ENCODE data around the gene CCDC175.

The CCDC175 gene

DNA sequence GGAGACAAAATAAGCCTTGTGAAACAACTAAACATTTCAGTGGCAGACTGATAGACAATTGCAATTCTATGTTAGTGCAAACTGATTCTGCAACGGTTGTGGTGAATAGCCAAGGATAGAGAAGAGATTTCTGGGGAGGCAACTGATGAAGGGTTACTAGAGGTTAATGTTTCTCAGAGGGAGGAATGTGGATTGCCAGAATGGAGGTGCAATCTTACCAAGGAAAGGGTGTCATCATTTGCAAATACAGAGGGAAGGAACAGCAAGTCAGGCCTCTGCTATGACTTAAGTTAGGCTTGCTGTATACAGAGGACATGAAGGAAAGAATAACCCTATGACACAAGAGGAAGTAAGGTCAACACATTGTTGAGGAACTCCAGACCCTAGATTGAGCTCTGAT lies 35.8 kb downstream of the CCDC175 start:
- no peak for DNase-seq (ENCODE audit: low read depth, low spot score)

DNA sequence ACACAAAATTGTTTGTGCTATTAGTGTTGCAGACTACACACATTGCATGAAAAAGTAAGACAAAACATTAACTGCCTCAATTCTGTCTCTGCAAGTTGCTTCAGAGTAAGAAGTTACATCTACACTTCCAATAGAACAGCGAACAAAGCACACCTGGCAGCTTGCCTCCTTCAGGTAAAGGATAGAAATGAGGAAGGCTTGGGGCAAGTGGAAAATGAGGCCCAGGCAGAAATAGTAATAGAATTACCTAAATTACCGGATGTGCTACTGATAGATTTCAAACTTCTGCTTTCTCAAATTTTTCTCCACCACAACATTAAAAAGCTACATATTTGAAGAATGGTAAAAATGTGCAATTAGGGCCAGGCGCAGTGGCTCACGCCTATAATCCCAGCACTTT lies 37.7 kb downstream of the CCDC175 start:
- no peak for DNase-seq (ENCODE audit: low read depth, low spot score)

DNA sequence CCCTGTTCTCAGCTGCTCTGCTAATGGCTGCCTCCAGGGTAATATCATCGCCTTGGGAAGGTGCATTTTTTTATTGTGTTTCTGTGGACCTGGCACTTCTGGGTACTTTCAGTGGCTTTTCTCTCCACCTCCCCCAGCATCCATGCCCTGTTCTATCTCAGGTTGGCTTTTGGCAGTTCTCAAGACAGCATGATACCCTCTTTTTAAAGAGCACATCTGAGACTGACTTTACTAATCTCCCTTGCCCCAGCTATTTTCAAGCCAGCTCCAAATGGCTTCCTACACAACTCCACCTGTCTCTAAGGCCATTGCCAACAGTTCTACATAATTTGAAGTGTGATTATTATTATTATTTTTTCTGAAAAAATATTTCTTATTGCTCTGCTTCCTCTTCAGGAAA lies 39.1 kb downstream of the CCDC175 start:
- DNase-seq (ENCODE audit: low read depth, low spot score): no peak

DNA sequence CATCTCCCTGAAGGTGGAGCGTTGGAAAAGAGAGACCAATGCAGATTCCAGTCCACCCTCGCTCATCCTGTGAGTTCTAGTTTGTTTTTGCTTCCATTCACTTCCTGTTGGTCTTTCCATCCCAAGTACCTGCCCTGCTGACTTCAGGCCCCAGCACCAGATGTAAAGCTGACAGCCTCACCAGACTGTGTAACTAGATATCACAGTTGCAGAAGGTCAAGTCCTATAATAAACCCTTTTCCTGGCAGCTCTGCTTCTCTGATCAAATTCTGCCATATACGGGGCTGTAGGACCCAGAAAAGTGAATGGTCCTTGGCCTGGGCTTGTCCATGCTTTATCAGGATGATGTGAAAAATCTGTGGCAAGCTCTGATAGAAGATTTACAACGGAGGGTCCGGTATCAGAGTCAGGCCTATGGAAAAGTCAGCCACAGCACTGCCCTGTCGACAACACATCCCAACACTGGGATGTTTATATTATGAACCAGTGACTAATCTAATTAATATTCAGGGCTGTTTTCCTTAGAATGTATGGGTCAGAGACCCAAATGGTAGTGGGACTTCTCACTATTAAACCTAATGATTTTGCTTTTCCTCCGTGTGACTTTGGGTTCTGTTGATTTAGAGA lies 42.1 kb downstream of the CCDC175 start:
- DNase-seq (ENCODE audit: low read depth, low spot score): no peak

DNA sequence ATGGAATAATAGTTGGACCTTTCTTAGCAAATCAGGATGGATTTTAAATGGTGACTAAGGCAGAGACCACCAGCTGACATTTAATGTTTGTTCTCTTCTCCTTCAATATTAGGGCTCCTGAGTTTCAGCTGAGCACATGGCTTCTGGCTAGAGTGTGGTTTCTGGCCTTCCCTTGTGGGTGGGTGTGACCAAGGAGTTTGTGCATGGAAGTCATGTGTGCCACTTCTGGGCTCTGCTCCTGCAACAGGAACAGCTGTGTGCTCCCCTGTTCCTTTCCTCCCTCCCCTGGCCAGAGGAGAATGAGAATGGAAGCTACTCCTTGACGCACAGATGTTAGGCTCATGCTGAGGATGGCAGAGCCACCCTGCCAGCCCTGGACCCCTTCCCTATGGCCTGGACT lies 44.2 kb downstream of the CCDC175 start:
- DNase-seq (ENCODE audit: low read depth, low spot score): no peak

DNA sequence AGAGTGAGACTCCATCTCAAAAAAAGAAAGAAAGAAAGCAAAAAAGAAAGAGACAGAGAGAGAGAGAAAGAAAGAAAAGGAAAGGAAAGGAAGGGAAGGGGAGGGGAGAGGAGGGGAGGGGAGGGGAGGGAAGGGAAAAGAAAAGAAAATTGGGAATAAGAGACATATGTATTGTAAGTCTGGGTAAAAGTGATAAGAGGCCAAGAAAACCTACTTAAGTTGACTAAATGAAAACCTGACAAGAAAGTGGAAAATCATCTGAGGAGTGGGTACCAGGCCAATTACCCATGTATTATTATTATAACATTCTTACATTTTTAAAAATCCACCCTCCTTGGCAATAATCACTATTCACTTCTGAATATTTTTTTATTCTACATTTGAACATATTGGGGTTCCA lies 46.3 kb downstream of the CCDC175 start:
- DNase-seq (ENCODE audit: low read depth, low spot score): no peak

DNA sequence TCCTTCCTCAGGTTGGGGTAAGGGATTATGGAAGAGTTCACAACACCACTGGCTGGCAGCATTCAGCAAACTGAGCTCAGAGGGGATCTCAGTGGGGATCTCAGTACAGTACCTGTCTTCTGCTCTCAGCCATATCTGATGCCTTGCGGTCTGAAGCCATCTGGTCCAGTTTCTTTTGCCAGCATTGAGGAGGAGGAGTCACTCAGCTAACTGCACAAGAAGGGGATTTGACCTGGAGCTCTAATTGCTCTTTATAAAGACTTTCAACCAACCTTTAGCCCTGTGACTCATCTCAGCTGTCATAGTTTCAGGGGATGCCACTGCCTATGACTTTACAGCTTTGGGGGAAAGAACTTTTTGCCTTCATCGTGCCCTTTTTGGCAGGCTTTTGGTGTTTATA lies 47.4 kb downstream of the CCDC175 start:
- no peak for DNase-seq (ENCODE audit: low read depth, low spot score)

DNA sequence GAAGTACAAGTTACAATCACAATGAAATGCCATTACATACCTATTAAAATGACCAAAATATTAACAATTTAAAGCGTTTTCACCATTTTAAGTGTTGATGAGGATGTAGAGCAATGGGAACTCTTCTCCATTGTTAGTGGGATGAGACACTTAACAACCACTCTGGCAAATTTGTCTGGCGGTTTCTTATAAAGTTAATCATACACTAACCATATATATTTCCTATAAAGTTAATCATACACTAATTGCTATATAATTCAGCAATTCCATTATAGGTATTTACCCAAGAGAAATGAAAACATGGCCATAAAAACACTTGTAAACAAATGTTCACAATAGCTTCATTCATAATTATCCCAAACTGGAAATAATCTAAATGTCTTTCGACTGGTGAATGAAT lies 56.4 kb downstream of the CCDC175 start:
- DNase-seq (ENCODE audit: low read depth, low spot score): no peak

DNA sequence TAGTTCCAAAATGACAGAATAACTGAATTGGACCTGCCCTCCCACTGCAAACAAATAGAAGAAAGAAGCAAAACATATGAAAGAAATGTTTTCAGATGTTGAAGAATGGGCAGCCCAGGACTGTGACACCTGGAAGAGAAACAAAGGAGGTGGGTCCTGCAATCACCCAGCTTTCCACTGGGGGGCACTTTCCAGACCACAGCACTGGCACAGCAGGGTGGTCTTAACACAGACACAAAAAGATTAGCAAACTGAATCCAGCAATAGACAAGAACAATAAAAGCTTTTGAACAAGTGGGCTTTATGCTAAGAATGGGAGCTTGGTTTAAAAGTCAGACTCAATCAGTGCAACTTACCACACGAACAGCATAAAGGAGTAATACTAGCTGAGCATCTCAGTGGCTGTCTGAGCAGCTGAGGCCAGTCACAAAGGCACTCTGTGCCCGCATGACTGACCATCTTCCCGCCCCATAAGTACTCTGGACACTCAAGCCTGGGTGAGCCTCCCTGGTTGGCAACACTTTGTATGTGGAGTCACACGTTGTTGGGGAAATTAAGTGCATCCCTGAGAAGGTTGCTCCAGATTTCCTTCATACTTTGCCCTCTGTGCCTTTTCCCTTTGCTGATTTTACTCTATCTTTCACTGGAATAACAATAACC lies 64.6 kb downstream of the CCDC175 start:
- no peak for DNase-seq (ENCODE audit: low read depth, low spot score)

DNA sequence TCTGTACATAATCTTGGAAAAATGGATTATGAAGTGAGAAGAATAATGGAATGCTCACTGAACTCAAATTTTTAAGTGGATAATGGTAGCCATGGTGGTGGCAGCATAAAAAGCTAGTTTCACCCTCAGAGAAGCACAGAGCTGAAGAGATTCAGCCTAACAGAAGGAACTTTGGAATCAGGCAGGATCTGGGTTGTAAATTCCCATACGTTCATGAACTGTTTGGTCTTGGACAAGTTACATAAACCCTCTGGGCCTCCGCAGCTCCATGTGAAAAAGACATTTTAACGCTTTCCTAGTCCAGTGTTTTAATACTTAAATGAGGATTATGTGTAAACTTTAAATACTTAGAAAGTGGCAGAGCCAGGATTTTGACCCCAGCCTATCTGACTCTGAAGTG lies 65.6 kb downstream of the CCDC175 start:
- DNase-seq (ENCODE audit: low read depth, low spot score): no peak

DNA sequence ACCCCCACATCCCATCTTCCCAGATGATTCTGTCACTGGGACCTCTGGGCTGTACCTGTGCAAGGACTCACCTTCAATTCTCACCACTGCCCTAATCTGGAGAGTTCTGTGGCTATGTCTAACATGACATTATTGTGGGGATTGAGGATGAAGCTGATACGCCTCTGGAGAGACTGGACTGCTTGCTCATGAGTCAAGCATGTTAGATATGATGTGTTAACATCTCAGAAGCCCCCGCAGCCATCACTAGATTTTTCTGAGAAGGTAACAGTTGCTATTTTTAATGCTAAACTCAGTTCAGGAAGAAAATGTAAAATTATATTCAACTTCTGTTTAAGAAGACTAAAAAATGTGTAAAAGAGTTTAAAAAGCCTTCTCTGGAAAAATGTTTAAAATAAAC lies 66.6 kb downstream of the CCDC175 start:
- DNase-seq (ENCODE audit: low read depth, low spot score): no peak

DNA sequence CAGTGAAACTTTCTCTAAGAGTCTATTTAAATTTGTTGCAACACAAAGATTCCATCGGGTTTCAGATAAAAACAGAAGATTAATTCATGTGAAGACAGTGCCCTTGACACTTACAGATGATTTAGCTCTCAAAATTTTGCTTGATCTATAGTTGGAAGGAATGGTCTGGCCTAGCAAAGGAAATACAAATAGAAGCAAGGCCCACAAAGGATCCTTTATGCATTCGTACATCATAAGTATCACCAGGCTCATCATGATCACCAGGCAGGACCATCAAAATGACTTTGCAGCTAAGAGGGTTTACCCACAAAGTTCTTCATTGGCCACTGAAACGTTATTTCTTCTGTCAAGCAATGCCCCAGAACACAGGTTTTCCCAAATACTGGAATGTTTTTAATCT lies 67.5 kb downstream of the CCDC175 start:
- no peak for DNase-seq (ENCODE audit: low read depth, low spot score)

DNA sequence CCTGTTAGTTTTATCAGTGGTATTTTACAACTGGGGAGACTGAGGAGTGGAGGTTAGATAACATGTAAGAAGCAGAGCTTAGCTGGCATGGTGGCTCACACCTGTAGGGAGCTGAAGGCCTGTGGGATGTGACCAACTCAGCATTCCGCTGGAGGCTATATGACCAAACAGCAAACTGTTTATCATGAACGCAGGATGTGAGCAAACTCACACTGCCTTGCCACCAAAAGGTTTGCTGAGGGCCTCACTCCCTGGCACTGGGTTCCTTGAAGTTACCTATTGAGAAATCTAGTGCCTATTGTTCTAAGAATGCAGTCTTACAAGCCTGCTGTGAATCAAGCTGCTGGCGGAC lies 68.9 kb downstream of the CCDC175 start:
- no peak for DNase-seq (ENCODE audit: low read depth, low spot score)

DNA sequence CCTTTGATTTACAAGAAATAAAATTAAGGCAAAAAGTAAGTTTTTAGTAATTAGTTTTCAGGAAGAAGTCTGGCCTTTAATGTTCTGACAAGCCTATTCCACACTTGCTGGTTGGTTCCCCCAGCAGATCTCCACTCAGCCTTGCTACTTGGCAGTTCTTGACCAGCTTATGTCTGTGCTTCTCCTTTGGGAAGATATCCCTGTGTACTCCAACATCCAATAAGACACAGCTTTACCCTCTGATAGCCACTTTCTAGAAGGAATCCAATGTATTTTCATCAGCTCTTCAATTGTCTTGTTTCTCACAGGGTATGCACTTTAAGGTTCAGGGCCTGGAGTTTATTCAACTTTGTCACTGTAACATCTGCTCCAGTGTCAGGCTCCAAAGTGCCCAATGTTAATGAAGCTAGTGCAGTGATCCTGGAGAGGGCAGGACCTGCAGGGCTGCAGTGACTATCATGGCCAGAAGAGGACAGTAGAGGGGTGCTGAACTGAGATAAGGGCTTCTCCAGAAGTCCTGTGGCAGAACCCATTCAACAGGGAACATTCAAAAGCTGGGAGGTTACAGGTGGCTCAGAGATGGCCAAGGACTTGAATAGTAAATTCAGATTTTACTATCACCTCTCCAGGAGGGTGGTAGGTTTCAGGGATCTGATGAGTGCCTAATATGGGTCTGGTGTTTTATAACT lies 69.4 kb downstream of the CCDC175 start:
- peak; percentile 6 for DNase-seq (ENCODE audit: low read depth, low spot score)

DNA sequence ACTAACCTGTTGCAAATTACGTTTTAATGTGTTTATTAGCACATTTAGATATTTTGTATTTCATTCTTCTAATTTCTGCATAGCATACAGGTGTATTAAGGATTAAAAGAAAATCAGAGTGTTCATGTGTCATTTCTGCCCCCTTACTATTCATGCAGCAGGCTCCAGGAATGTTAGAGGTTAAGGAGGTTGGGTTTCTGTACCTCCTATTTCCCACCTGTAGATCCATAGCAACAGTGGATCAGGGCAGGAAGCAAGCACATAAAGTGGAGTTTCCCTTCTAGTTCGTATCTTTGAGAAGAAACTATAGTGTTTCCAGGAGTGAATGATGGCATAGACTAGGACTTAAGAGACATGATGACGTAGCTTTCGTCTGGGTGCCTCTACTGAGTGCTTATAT lies 73.4 kb downstream of the CCDC175 start:
- no peak for DNase-seq (ENCODE audit: low read depth, low spot score)

DNA sequence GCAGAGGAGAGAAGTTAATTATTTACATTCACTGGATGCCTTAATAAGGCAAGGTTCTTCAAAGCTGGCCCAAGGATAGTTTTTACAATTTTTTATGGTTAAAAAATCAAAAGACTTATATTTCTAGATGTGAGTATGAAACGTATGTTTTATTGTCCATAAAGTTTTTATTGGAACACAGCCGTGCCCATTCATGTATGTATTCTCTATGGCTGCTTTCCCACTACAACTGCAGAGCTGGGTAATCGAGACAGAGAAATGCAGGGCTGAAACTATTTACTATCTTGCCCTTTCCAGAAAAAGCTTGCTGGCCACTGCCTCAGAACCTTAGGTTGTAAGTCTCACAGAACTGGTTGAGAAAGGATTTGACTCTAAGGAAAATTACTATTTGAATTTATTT lies 75.9 kb downstream of the CCDC175 start:
- no peak for DNase-seq (ENCODE audit: low read depth, low spot score)

DNA sequence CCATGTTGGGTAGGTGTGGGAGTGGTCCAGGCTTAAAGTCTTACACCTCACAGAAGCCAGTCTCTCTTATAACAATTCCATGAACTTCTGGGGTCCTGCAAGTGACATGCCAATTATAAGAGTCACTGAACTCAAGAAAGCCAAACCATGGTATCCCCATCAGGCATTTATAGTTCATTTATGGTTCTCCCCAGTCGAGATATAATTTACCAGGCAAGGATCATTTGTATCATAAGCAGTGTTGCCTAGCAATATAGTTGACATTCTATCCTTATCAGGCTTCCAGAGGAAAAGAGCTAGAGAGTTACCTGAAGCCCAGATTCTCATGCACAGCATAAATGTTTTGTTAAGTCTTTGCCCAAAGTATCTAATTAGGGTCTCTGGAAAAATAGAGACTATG lies 84.2 kb downstream of the CCDC175 start:
- no peak for DNase-seq (ENCODE audit: low read depth, low spot score)

DNA sequence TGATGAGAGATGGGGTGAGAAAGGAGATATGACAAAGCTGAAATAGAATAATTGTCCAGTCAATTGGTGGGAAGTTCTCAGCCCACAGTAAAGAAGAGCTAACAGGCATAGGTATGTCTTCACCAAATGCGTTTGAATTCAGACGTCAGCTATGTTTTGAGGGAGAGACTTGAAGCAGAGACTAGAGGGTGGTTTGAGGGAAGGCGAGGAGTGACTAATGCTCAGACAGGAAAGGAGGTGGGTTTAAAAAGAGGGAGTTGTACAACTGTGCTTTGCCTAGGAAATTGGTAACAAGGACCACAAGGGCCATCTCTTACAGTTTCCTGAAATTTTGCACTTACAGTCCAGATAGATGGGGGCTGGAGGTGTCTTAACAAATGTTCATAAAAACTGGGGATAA lies 85.9 kb downstream of the CCDC175 start:
- DNase-seq (ENCODE audit: low read depth, low spot score): no peak

DNA sequence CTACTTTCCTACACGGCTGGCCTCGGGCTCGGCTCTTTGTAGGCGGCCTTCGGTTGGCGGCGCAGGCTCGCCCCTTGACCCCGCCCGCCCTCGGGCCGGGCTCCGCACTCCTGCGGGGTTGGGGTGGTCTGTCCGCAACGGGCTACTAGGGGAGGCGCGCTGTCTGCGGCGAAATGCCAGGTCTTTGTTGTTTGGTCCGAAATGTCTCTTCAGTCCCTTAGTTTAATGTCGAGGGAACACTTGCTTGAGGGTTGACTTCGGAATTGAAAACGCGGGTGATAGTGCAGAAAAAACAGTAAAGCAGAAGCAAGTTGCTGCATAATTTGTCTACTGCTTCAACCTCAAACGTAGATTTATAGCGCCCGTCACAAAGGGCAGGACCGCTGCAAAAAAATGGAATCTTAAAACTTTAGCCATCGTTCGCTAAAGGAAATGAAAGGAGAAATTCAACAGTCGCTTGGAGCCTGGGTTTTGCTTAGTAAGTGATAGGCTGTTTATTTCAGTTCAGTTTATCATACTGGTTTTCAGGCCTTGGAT lies 91.9 kb downstream of the CCDC175 start:
- no peak for DNase-seq (ENCODE audit: low read depth, low spot score)

DNA sequence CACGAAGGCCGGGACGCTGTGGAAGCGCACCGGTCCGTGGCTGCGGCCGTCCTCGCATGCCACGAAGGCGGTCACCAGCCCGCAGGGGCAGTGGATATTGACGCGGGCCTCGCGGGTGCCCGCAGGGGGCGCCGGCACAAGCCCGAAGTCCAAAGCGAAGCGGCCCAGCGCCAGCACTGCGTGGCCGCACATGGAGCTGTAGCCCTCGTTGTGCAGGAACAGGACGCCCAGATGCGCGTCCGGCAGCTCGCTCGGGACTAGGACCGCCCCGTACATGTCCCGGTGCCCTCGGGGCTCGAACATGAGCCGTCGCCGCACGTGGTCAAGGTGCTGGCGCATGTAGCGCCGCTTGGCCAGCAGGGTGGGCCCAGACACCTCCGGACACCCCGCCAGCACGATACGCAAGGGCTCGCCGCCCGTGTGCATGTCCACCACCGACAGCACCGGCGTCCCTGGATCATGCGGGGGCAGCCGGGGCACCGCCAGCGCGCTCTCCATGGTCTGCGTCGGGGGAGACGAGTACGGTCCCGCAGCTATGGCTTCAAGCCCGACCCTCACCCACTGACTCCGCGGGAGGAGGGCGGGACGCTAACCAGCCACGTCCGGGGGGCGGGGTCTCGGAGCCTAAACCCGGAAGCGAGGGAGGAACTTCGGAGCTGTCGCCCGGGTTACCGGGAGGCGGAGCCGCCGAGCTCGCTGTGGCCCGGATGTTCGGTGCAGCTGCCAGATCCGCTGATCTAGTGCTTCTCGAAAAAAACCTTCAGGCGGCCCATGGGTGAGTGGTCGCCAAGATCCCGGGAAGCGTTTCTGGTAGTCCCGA lies 92.6 kb downstream of the CCDC175 start, which contains the start of the genes JKAMP and L3HYPDH:
JKAMP (plus strand) TSS at position 699 of the 820 bp plus-strand sequence; CDS start at position 772, 73 bp downstream.
L3HYPDH (minus strand) TSS at position 590 of the 820 bp plus-strand sequence; CDS start at position 498, 92 bp downstream.
- peak; percentile 89 for DNase-seq (ENCODE audit: low read depth, low spot score)

DNA sequence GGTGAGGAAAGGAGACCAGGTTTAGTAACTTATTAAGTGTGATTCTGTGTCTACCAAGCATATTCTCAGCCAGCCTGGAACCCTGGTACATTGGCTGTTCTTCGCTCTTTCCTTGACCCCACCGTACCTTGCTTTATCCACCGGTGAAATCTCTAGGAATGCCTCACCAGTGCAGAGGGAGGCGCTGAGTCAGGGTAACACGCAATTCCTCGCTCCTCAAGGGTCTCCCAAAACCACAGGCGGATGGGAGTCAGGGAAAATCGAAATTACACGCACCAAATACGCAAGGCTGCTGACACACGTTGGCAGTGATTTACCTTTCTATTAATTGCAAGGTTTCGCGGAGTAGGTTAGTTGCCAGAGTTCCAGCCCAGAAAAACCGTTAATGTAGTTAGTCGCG lies 93.2 kb downstream of the CCDC175 start:
- no peak for DNase-seq (ENCODE audit: low read depth, low spot score)

Measured in smooth muscle cell of the brain vasculature (primary cell).